Measurements from ENCODE around the gene ELAVL1.

DNA sequence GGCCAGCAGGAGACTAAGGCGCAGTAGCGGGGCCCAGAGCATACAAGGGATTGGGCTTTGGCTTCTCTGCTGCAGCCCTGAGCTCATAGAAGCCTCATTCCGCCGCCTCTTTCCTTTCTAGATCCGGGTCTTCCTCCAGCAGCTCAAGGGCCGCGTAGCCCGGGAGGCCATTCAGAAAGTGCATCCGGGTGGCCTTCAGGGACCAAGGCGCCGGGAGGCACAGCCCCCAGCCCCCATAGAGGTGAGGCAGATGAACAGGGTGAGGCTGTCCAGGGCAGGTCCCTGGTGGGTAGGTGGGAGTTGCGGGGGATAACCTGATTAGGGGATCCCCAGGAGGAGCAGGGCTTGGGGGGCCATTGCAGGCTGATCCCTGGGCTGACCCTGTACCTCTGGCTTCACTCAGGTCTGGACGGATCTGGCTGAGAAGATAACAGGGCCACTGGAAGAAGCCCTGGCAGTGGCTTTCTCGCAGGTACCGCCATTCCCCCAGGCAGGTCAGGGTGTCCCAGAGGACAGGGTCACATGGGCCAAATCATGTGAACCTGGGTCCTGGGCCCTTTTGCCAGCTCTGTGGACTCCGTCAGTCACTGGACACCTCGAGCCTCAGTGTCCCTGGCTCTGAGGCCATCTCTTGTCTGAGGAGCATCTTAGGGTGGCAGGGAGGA, 84.0 kb downstream of the ELAVL1 start:
- TF ChIP-seq, protein P1, sequence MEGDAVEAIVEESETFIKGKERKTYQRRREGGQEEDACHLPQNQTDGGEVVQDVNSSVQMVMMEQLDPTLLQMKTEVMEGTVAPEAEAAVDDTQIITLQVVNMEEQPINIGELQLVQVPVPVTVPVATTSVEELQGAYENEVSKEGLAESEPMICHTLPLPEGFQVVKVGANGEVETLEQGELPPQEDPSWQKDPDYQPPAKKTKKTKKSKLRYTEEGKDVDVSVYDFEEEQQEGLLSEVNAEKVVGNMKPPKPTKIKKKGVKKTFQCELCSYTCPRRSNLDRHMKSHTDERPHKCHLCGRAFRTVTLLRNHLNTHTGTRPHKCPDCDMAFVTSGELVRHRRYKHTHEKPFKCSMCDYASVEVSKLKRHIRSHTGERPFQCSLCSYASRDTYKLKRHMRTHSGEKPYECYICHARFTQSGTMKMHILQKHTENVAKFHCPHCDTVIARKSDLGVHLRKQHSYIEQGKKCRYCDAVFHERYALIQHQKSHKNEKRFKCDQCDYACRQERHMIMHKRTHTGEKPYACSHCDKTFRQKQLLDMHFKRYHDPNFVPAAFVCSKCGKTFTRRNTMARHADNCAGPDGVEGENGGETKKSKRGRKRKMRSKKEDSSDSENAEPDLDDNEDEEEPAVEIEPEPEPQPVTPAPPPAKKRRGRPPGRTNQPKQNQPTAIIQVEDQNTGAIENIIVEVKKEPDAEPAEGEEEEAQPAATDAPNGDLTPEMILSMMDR (IDR thresholded peaks at IDR 0.05; ENCODE audit: low read length) = no peak
- no peak for TF ChIP-seq EZH2 (optimal IDR thresholded peaks at IDR 0.05; ENCODE audit: low read depth, low read length)

Measured in MM.1S (cell line).